SK-N-SH treated with all-trans-retinoic acid at 6 μM for 48 hours (cell line): Measurements from ENCODE around the gene TXNDC12.

Experiments used
- ARNTL ChIP-seq: fragments of 450-650 bp; formaldehyde crosslinking; IDR thresholded peaks from 2 replicates; pipeline ENCODE4 v1.5.0; 2020; ENCODE audit warnings: low read depth, mild to moderate bottlenecking, moderate library complexity, borderline replicate concordance
- GLIS3 ChIP-seq: fragments of 250-450 bp; sonication (Bioruptor Pico); IDR thresholded peaks from 2 replicates; pipeline ENCODE4 v1.5.0; 2020; ENCODE audit warnings: mild to moderate bottlenecking, moderate library complexity
- ISL1 ChIP-seq: fragments of 250-450 bp; sonication (Bioruptor Pico); IDR thresholded peaks from 2 replicates; pipeline ENCODE4 v2.1.2; 2022; ENCODE audit warnings: mild to moderate bottlenecking, moderate library complexity
- TCF4 ChIP-seq: fragments of 250-450 bp; sonication (Bioruptor Pico); IDR thresholded peaks from 2 replicates; pipeline ENCODE4 v1.8.0; 2021; ENCODE audit warnings: mild to moderate bottlenecking, moderate library complexity, borderline replicate concordance
- ZFP30 ChIP-seq: fragments of 450-650 bp; formaldehyde crosslinking; IDR thresholded peaks from 2 replicates; pipeline ENCODE4 v1.5.0; 2022; ENCODE audit warnings: mild to moderate bottlenecking, moderate library complexity
- ZNF565 ChIP-seq: fragments of 450-650 bp; formaldehyde crosslinking; conservative IDR thresholded peaks from 2 replicates; pipeline ENCODE4 v1.5.0; 2020; ENCODE audit warnings: low read depth, mild to moderate bottlenecking, moderate library complexity
- ZNF8 ChIP-seq: fragments of 450-650 bp; formaldehyde crosslinking; IDR thresholded peaks from 2 replicates; pipeline ENCODE4 v1.5.0; 2020; ENCODE audit warnings: mild to moderate bottlenecking, moderate library complexity
- TF ChIP-seq, protein P1 (sequence below): fragments of 250-450 bp; sonication (Bioruptor Pico); IDR thresholded peaks from 2 replicates; pipeline ENCODE4 v1.8.0; 2020; ENCODE audit warnings: mild to moderate bottlenecking, moderate library complexity, borderline replicate concordance
- TF ChIP-seq, protein P2 (sequence below): fragments of 250-450 bp; sonication (Bioruptor Pico); IDR thresholded peaks from 2 replicates; pipeline ENCODE4 v1.8.0; 2021; ENCODE audit warnings: low read depth, mild to moderate bottlenecking, moderate library complexity, borderline replicate concordance

GRCh38 chr1:52056937-52057231 is 1.9 kb upstream of the TXNDC12 start:
- TF ChIP-seq, protein P1, sequence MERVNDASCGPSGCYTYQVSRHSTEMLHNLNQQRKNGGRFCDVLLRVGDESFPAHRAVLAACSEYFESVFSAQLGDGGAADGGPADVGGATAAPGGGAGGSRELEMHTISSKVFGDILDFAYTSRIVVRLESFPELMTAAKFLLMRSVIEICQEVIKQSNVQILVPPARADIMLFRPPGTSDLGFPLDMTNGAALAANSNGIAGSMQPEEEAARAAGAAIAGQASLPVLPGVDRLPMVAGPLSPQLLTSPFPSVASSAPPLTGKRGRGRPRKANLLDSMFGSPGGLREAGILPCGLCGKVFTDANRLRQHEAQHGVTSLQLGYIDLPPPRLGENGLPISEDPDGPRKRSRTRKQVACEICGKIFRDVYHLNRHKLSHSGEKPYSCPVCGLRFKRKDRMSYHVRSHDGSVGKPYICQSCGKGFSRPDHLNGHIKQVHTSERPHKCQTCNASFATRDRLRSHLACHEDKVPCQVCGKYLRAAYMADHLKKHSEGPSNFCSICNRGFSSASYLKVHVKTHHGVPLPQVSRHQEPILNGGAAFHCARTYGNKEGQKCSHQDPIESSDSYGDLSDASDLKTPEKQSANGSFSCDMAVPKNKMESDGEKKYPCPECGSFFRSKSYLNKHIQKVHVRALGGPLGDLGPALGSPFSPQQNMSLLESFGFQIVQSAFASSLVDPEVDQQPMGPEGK = no peak
- TF ChIP-seq TCF4 (CRISPR knock-in tag) = no peak
- no peak for TF ChIP-seq ISL1 (CRISPR knock-in tag)
- no peak for TF ChIP-seq ARNTL
- no peak for TF ChIP-seq GLIS3 (CRISPR knock-in tag)
- no peak for TF ChIP-seq ZFP30 (CRISPR knock-in tag)
- TF ChIP-seq, protein P2, sequence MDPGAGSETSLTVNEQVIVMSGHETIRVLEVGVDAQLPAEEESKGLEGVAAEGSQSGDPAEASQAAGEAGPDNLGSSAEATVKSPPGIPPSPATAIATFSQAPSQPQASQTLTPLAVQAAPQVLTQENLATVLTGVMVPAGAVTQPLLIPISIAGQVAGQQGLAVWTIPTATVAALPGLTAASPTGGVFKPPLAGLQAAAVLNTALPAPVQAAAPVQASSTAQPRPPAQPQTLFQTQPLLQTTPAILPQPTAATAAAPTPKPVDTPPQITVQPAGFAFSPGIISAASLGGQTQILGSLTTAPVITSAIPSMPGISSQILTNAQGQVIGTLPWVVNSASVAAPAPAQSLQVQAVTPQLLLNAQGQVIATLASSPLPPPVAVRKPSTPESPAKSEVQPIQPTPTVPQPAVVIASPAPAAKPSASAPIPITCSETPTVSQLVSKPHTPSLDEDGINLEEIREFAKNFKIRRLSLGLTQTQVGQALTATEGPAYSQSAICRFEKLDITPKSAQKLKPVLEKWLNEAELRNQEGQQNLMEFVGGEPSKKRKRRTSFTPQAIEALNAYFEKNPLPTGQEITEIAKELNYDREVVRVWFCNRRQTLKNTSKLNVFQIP (CRISPR knock-in tag) = no peak
- no peak for TF ChIP-seq ZNF565 (CRISPR knock-in tag)
- TF ChIP-seq ZNF8 (CRISPR knock-in tag) = no peak
